ENCODE results near the gene DNAJB2. TPM values are rescaled to one million over a fixed set of nuclear protein-coding genes. Genes with fewer than 3 reads are reported as not detected.

Gene DNAJB2
- total RNA-seq, 1 donor from 2014 or later, result 47.8 TPM

DNA sequence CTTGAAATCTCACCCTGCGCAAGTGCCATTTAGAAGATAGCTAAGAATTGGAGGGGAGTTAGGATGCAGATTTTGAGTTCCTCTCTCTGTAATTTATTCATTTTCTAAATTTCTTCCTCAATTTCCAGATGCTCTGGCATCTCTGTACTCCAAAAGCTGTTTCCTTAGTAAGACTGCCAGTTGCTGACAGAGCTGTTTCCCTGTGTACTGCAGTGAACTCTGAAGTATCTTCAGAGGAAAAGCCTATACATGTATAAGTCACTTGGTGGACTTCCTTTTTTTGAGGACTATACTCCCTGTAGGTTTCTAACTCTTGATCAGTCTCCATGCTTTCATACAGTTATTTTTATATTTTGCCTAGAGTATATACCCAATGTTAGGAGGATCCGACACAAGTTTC lies 54.9 kb downstream of the DNAJB2 start:
- no peak overlapping the region for H3K4me3 Mint-ChIP-seq
- H3K9me3 Mint-ChIP-seq, result peaks cover 5% of the 10 kb centered on the region
- H3K4me1 Mint-ChIP-seq, result no peaks in the 10 kb centered on the region
- H3K27ac Mint-ChIP-seq, result no peak overlapping the region
- no peaks in the 10 kb centered on the region for H3K36me3 Mint-ChIP-seq
- H3K27me3 Mint-ChIP-seq (ENCODE audit: low read depth), result peaks cover 93% of the 10 kb centered on the region
- TF ChIP-seq, protein P1, sequence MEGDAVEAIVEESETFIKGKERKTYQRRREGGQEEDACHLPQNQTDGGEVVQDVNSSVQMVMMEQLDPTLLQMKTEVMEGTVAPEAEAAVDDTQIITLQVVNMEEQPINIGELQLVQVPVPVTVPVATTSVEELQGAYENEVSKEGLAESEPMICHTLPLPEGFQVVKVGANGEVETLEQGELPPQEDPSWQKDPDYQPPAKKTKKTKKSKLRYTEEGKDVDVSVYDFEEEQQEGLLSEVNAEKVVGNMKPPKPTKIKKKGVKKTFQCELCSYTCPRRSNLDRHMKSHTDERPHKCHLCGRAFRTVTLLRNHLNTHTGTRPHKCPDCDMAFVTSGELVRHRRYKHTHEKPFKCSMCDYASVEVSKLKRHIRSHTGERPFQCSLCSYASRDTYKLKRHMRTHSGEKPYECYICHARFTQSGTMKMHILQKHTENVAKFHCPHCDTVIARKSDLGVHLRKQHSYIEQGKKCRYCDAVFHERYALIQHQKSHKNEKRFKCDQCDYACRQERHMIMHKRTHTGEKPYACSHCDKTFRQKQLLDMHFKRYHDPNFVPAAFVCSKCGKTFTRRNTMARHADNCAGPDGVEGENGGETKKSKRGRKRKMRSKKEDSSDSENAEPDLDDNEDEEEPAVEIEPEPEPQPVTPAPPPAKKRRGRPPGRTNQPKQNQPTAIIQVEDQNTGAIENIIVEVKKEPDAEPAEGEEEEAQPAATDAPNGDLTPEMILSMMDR (IDR thresholded peaks at IDR 0.05; ENCODE audit: unreplicated experiment), result no peak
- DNase-seq (ENCODE audit: low spot score in 2 of 2, unreplicated experiment in 2 of 2), result no peak

DNA sequence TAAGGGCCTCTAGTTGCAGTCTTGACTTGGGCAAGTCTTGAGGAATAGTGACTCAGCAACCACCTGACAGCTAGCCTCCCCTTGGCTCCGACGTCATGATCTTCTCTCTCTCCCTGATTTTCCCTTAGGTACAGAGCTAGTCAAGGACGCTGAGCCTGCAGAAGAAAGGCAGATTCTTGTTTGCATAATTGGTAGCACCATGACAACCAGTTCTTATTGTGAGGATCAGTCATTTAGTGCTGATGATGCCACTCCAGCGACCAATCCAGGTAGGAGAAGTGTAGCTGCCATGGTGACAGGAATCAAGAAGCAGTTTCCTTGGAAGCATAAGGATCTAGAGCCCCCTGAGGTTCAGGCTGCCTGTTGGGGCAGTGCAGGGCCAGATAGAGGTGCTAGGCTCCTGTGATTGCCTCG lies 56.2 kb downstream of the DNAJB2 start:
- TF ChIP-seq, protein P1 (IDR thresholded peaks at IDR 0.05; ENCODE audit: unreplicated experiment), result no peak
- Mint-ChIP-seq H3K4me3 (no peak overlapping the region), H3K4me1 (no peaks in the 10 kb centered on the region), H3K36me3 (no peaks in the 10 kb centered on the region), H3K9me3 (peaks cover 5% of the 10 kb centered on the region), H3K27ac (no peak overlapping the region), H3K27me3 (ENCODE audit: low read depth) (peaks cover 93% of the 10 kb centered on the region)
- no peak for DNase-seq (ENCODE audit: low spot score in 2 of 2, unreplicated experiment in 2 of 2)

Small RNA genes within 50 kb of the gene (microRNA-seq; reads per million reads assigned to microRNA genes)
- not detected for gene MIR153-1

Other genes starting within 250 kb of the DNAJB2 start
- not detected in 3 replicates for gene CFAP65, start 237.8 kb upstream of the DNAJB2 start, total RNA-seq
- 0.18 to 0.62 TPM (median 0.38 TPM) in 3 replicates for gene IHH, start 218.4 kb upstream of the DNAJB2 start, total RNA-seq
- 11.0 to 11.7 TPM (median 11.5 TPM) in 3 replicates for gene NHEJ1, start 118.6 kb upstream of the DNAJB2 start, total RNA-seq
- gene SLC23A3, start 109.3 kb upstream of the DNAJB2 start, total RNA-seq, result 1.6 to 2.6 TPM (median 1.7 TPM) in 3 replicates
- gene CNPPD1, start 102.4 kb upstream of the DNAJB2 start, total RNA-seq, result 24.4 to 28.2 TPM (median 27.5 TPM) in 3 replicates
- 70.0 to 75.2 TPM (median 74.2 TPM) in 3 replicates for gene RETREG2, start 101.1 kb upstream of the DNAJB2 start, total RNA-seq
- 27.4 to 29.2 TPM (median 27.8 TPM) in 3 replicates for gene ZFAND2B, start 72.6 kb upstream of the DNAJB2 start, total RNA-seq
- gene ABCB6, start 60.4 kb upstream of the DNAJB2 start, total RNA-seq, result 24.6 to 29.4 TPM (median 28.1 TPM) in 3 replicates
- 39.3 to 40.8 TPM (median 40.6 TPM) in 3 replicates for gene ATG9A, start 49.7 kb upstream of the DNAJB2 start, total RNA-seq
- gene ANKZF1, start 49.6 kb upstream of the DNAJB2 start, total RNA-seq, result 58.3 to 65.3 TPM (median 59.6 TPM) in 3 replicates
- gene GLB1L, start 33.9 kb upstream of the DNAJB2 start, total RNA-seq, result 9.6 to 11.6 TPM (median 9.9 TPM) in 3 replicates
- gene STK16, start 33.9 kb upstream of the DNAJB2 start, total RNA-seq, result 28.0 to 31.2 TPM (median 29.0 TPM) in 3 replicates
- gene TUBA4B, start 26.1 kb upstream of the DNAJB2 start, total RNA-seq, result not detected in 3 replicates
- gene TUBA4A, start 25.4 kb upstream of the DNAJB2 start, total RNA-seq, result 0.47 to 1.1 TPM (median 0.63 TPM) in 3 replicates
- 0.33 to 0.50 TPM (median 0.38 TPM) in 3 replicates for gene PTPRN, start 30.0 kb downstream of the DNAJB2 start, total RNA-seq
- not detected in 3 replicates for gene RESP18, start 53.4 kb downstream of the DNAJB2 start, total RNA-seq
- gene DNPEP, start 108.5 kb downstream of the DNAJB2 start, total RNA-seq, result 73.2 to 85.1 TPM (median 77.1 TPM) in 3 replicates
- 33.0 to 38.5 TPM (median 37.0 TPM) in 3 replicates for gene DES, start 139.0 kb downstream of the DNAJB2 start, total RNA-seq
- 95.4 to 97.7 TPM (median 97.7 TPM) in 3 replicates for gene SPEG, start 155.5 kb downstream of the DNAJB2 start, total RNA-seq
- 34.5 to 37.3 TPM (median 36.0 TPM) in 3 replicates for gene GMPPA, start 219.5 kb downstream of the DNAJB2 start, total RNA-seq
- gene ASIC4, start 235.1 kb downstream of the DNAJB2 start, total RNA-seq, result 0.98 to 1.4 TPM (median 1.1 TPM) in 3 replicates

Data from mesothelial cell of epicardium (in vitro differentiated cells).